KBM-7 (cell line): ENCODE data around the gene STIM2.
A peak's percentile ranks its signal among the peaks of the same experiment; 100 is the strongest.

Experiments used
- DNase-seq: peaks from one replicate; pipeline ENCODE4 v3.0.0-alpha.2; 2015
- in situ Hi-C: fragments of 300-500 bp; cut with MboI; formaldehyde crosslinking; loops from 2 replicates; pipeline ENCODE4 v1.14.3; 2020; ENCODE audit warnings: low sequenced_read_pairs, low pct_unique_long_range_greater_than_20kb, mixed read lengths

Gene STIM2

DNA sequence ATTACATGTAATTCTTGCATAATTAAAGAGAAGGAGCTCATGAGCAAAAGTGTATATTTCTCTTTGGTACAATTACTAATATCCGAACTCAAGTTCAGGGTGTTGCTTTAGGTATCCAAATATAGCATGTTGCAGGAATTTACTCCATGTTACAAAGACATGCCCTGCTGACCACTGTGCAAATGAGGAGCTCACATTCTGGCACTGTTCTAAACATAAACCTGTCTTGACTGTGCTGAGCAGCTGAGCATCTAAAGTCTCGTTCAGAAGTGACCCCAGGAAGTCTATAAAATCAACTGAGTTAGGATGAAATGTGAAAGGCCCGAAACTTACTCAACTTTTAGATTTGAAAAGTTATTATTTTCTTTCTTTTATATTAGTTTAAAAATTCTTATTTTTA lies 124.3 kb downstream of the STIM2 start:
- in situ Hi-C loops: no loop called here
- no peak for DNase-seq

DNA sequence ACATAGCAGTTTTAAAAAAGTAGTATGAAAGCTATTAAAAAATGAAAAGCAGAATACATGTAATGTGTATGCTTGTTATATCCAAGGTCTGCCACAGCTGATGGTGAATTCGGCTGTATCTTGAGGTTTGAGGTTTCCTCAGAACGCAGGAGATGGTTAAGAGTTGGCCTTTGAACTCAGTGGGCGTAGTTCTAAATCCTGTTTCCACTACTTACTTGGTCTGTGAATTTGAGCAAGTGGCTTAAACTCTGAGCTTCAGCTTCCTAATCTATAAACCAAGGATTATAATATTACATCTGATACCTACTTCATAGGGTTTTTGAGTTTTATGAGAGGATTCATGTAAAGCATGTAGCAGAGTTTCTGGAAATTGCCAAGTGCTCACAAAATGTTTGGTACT lies 125.2 kb downstream of the STIM2 start:
- in situ Hi-C loops: no loop called here
- DNase-seq: peak; percentile 27

DNA sequence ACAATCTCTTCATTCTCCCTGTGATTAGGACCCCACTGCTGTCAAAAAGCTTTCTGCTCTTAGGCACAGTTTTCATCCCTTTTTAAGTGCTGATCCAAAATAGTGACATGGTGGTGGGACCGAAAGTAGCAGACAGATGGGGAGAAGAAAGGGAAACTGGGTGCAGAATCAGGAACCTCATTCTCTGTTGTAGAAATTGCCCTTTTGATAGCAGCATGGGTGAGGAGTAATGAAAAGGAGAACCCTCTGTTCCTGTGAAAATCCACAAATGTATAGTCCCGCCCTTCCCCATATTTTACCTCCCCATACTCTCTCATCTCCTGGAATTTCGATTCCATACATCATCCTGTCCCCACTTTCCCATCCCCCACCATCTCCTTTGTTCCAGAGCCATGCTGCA lies 126.5 kb downstream of the STIM2 start:
- in situ Hi-C loops: no loop called here

DNA sequence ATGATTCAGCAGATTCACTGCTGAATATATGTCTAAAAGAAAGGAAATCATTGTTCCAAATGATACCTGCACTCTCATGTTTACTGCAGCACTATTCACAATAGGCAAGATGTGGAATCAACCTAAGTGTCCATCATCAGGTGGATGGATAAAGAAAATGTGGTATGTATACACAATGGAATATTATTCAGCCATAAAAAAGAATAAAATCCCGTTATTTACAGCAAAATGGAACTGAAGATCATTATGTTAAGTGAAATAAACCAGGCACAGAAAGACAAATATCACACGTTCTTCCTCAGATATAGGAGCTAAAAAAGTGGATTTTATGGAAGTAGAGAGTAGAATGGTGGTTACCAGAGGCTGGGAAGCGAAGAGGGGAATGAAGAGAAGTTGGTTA lies 130.4 kb downstream of the STIM2 start:
- in situ Hi-C loops: no loop called here
- DNase-seq: no peak

More for the DNA sequence above, 126.5 kb downstream of the STIM2 start:
- no peak for DNase-seq

DNA sequence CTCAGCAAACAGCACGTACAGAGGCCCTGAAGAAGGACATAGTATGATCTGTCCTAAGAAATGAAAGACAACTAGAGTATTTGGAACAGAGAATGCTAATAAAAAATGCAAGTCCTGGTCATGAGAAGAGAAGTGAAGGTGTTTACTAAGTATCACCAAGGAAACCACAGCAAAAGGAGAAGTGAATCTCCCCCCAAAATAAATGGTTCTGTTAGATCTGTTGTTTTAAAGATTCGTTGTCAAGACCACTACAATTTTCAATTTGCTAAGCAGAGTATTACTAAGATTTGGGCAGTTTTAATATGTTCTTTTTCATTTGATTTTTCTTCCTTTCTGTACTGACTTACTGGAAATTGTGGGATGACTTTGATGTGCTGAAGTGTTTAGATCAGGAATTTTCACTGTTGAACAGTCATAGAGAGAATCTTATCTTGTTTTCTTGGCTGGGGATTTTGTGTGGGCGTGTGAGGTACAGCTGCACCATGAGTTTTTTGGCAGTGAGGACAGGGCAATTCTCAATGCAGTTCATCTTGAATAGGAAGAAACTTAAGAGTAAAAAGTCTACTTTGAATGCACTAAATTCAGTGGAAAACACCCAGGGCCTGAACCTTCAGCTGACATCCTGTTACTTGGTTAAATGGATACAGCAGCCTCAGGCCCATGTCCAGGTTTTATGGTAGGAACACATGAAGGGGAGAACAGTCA lies 132.2 kb downstream of the STIM2 start:
- DNase-seq: peak; percentile 87
- in situ Hi-C loops: no loop called here

DNA sequence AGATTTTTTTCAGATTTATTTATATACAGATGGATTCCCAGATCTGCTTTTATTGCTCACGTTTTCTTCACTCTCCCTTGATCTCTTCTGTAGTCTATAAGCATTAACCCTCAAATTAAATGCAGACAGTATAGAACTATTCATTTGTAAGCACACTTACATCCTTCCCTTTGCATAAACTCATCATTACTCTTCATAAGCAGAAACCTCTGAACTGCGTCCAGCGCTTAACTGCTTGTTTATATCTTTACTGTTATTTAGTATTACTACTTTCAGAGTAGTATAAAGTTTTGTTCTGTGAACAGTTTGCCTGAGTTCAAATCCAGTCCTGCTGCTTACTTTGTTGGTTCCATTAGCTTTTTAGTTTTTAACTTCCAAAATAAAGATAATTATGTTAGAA lies 132.9 kb downstream of the STIM2 start:
- no peak for DNase-seq
- in situ Hi-C loops: no loop called here

DNA sequence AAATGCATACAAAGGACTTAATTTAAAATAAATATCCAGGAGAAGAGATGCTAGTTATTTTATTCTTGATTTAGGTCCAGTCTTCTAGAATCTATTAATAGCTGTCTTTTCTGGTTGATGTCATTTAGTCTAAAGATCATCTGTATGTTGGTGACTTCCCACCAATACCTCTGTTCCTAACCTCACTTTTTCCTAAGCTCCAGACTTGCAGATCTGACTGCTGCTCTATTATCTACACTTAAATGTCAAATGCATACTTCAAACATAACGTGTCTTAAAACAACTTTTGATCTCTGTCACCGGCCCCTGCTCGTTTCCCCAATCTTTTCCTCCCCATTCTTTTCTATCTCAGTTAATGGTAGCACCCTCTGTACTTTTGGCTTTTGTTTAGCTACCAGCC lies 133.3 kb downstream of the STIM2 start:
- in situ Hi-C loops: no loop called here

DNA sequence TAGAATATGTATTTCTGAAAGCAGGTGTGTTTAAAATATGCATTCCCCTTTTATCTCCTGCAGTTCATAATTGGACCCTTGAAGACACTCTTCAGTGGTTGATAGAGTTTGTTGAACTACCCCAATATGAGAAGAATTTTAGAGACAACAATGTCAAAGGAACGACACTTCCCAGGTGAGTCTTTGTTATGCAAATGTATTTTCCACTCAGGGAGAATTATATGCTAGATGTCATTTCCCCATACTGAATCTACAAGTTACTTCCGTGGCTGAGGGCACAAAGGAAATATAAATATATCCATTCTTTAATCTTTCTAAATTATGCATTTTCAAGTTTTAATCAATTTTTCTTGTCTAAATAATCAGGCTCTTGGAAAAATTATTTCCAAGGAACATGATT lies 134.7 kb downstream of the STIM2 start:
- no peak for DNase-seq
- in situ Hi-C loops: no loop called here

More for the DNA sequence above, 133.3 kb downstream of the STIM2 start:
- no peak for DNase-seq

DNA sequence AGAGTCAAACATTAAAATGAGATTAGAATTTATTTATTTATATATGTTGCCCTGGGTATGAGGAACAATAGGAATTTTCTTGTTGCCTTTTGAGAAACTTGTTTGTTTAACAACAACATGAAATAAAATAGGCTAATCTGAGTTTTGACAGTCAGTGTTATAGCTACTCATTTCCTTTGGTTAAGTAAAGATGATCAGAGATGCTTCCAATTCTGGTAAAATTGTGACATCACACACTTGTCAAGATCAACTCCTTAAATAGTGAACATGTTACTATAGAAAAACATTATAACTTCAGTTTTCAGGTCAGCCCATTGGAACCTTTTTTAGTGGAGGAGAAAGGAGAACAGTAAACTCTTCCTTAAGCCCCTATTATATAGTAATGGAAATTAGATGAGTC lies 136.1 kb downstream of the STIM2 start:
- in situ Hi-C loops: no loop called here
- DNase-seq: no peak

DNA sequence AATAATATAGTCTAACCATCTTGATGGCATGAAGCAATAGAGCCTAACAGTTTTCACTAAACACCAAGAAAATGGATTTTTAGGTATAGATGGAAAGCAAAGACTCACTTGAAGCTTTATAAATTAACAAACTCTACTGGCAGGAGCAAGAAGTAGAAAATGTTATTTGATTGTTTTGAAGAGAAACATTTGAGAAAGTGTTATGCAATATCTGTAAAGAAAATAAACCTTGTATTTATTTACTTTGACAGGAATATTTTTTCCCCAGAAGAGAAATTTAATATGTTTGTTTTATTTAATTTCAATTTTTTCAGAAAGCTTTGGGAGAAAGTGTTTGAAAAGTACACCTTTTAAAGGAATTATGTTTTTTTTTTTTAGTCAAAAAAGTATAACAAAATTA lies 139.0 kb downstream of the STIM2 start:
- DNase-seq: no peak
- in situ Hi-C loops: no loop called here

DNA sequence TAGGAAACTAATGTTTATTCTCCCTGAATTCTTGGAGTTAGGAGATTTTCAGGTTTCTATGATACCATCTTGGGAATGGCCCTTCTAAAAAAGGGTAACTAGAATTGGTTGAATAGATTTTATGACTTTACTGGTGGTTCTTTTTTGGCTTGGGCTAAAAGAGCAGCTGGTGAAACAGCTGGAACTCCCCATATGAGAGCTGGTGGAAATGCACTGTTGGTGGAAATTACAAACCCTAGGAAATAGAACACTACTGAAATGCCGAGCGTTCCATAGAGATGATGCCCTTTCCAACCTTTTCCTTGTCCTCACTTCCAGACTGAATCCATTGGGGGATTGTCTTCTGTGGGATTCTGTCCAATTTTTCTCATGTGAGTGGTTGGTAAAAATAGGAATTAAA lies 139.5 kb downstream of the STIM2 start:
- no peak for DNase-seq
- in situ Hi-C loops: no loop called here

DNA sequence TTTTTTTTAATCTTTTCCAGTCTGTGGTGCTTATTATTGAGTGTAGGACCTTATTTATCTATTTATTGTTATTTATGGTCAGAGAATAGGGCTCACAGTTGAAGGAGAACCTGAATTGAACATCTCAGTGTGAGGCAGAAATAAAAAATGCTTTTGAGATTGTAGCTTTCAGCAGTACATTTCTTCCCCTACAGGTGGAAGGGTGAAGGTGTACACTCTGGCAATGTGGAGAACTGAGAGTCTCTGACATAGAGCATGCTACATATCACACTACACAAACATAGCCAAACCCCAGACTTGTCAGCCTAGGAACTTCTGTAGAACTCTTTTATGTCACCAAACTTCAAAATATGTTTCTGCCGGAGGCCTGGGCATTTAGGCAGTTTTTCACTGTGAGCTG lies 140.2 kb downstream of the STIM2 start:
- DNase-seq: no peak
- in situ Hi-C loops: no loop called here

DNA sequence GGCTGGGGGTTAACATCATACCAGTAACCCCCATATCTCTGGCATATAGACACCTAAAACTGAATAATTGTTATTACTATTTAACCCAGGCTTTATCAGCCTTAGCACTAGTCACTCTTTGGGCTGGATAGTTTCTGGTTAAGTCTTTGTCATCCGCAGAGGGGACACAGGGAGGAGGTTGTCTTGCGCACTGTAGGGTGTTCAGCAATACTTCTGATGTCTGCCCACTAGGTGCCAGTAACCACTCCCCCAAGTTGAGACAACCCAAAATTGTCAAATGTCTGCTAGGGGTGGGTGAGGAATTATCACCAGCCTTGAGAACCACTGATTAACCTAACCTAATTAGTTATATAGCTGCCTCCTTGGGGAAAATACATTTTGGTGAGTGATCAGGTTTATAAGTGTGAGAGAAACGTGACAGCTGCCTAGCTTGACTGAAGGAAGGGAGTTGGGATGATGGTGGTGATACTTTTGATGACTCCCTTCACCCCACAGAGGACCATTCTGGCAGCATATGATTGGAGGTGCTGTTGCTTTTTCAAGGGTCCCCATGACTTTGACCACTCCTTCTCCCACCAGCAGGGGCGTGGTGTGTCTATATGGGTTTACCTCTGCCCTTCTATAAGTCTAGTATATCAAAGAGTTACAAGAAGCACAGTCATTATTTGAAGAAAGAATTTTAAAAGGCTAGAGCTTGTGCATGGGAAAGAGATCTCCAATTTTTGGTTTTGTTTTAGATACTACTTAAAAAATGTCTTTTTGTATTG lies 140.9 kb downstream of the STIM2 start:
- DNase-seq: no peak
- in situ Hi-C loops: no loop called here

DNA sequence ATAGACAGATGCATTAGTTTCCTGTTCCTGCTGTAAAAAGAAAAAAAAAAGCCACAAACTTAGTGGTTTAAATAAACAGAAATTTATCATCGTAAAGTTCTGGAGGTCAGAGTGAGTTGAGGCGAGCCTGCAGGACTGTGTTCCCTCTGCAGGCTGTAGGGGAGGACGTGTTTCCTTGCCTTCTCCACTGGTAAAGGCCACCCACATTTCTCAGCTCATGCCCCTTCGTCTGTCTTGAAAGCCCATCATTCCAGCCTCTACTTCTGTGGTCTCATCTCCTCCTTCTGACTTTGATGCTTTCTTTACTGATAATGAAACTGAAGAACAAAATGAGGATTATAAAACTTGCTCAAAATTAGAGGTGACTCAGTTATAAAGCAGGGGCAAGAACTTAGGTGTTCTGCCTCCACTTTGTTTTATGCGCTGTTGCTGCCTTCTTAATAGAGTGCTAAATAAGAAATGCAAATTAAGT lies 143.0 kb downstream of the STIM2 start:
- in situ Hi-C loops: no loop called here
- peak; percentile 21 for DNase-seq

DNA sequence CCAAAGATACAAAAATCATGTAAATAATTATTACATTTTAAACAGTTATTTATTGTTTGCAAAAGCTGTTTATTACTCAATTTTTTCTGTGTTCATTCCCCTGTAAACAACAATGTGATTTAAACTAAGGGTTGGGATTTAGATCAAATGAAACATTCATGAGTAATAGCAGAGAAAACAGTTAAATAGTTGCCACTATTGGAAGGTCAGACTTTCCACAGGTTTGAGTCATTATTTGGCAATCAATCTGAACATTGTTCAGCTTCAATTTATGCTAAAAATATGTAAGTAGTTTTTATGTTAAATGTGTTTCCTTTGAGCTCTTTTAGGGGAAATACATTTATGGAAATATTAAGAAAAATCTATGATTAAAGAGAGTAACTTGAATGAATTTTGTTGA lies 144.9 kb downstream of the STIM2 start:
- in situ Hi-C loops: no loop called here
- DNase-seq: no peak

DNA sequence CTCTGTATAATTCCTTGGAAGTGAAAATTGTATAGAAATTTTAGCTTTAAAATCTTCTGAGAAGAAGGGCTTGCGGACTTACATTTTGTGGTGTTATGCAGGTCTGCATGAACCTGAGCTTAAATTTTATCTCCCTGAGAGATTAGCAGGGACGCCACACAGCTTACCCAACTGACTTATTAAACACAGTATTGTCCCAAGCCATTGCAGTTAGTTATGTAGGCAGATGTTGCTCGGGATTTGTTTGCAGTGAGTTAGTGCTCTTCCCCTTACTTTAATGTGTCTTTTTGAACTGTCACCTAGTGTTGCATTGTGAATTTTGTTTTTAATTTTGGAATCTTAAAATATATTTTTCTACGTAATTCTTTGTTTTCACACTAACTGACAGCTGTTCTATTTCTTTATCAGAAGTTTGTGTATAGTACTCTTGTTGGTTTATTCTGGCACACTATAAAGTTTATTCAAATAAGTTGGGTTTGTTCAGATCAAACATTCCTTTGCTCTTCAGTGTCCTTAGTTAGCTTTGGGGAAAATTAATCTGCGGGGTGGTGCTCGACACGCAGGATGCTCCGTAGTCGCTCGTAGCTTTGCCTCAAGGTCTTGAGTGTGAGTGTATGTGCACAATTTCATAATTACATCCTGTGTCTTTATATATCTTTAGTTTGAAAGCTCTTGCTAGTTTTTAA lies 145.4 kb downstream of the STIM2 start:
- in situ Hi-C loops: no loop called here
- DNase-seq: no peak

DNA sequence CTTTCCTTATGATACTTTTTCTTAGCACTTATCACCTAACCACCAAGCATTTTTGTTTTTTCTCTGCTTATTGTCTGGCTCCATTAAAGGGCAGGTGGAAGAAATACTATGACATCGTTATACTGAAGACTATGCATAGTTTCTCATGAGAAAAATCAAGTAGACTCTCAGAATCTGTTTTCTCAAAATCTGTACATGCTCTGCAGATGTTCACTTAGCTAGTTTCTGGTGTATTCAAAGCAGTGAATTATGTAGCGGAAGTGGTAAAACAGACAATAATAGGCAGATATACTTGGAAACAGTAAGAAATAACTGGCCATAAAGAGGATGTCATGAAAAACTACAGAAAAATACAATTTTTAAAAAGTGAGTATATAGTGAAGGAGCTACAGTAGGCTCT lies 146.0 kb downstream of the STIM2 start:
- in situ Hi-C loops: no loop called here
- DNase-seq: no peak

DNA sequence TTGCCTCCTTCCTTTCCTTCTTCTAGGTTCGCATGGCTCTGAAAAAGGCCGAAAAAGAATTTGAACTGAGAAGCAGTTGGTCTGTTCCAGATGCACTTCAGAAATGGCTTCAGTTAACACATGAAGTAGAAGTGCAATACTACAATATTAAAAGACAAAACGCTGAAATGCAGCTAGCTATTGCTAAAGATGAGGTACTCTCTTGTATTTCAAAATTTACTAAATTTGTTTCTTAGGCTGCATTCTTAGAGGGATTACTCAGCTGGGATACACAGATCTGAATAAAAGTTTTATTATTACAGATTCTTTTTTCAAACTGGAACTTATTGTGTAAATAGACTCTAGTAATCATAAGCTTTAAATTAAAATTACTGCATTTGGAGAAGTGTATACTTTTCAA lies 146.9 kb downstream of the STIM2 start:
- in situ Hi-C loops: no loop called here
- DNase-seq: no peak

DNA sequence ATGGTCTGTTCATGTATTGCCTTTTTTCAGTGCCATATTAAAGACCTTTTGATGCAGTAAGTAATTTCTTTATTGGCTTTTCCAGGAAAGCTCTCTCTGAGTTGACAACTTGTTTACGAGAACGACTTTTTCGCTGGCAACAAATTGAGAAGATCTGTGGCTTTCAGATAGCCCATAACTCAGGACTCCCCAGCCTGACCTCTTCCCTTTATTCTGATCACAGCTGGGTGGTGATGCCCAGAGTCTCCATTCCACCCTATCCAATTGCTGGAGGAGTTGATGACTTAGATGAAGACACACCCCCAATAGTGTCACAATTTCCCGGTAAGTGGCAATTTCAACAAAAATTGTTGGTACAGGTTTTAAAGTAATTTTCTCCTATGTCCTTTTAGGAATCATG lies 148.0 kb downstream of the STIM2 start:
- in situ Hi-C loops: no loop called here
- DNase-seq: no peak

DNA sequence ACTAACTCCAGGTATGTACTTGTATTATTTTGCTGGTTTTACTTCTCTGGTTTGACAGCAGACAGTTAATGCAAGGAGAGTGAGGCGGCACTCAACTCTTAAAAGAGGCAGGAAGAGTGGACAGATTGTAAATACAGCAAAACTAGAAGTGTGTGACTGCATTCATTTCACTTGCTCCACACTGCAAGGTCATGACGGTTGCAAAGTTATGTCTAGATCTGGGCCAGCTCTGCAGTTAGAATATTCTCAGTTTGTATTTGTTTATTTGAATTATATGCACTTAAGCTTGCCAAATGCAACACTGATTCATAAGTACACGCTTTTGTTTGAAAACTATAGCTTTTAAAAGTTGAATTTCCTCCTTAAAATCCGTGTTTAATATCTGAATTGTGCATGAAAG lies 148.9 kb downstream of the STIM2 start:
- DNase-seq: no peak
- in situ Hi-C loops: no loop called here
